GM18868 (cell line): ENCODE data around the gene MAP7.
"Not testable (repeated sequence)": the region's sequence is repeated elsewhere in the genome, so short reads cannot be mapped to it uniquely, and the experiment has no call there.

ENCODE experiments used
- ATAC-seq: cut with Tn5 transposase; IDR thresholded peaks from one replicate; pipeline ENCODE4 v1.9.1; 2021; ENCODE audit warnings: mild to moderate bottlenecking, moderate library complexity; ENCODE audit not compliant: unreplicated experiment

MAP7 gene

DNA sequence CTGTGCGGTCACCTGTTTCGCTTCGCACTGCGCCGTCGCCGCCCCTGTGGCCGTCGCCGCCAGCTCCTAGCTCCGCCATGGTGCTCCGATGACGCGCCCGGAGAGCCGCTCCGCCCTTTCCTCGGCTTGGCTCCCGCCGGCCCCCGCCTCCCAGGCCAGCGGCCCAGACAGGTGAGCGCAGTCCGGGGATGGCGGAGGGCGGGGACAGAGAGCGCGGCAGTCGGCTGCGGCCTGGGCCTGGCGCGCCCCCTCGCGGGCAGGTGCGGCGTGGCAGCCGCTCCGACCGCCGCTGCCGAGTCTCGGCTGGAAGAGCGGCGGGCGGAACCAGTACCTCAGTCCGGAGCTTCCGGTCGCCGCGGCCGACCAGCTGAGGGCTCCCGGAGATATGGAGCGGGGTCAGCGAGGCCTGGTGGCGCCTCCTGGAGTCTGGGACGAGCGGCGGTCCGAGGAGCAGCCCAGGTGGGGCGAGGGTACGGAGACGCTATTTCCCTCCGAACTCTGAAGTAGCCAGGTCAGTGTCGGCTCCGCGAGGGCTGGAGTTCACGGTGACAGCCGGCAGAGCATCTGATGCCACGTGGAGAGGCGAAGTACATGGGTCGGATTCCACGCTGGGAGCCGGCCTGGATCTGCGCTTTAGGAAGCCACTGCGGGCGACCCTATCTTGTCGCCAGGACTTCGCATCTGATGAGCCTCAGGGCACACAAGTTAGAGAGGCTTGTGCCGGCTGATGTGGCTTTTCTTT is at the start of gene MAP7:
TSS of gene MAP7 (minus strand) at position 93 of the 742 bp plus-strand sequence. CDS start at position 79, 14 bp downstream.
- peak; percentile 67 for ATAC-seq

DNA sequence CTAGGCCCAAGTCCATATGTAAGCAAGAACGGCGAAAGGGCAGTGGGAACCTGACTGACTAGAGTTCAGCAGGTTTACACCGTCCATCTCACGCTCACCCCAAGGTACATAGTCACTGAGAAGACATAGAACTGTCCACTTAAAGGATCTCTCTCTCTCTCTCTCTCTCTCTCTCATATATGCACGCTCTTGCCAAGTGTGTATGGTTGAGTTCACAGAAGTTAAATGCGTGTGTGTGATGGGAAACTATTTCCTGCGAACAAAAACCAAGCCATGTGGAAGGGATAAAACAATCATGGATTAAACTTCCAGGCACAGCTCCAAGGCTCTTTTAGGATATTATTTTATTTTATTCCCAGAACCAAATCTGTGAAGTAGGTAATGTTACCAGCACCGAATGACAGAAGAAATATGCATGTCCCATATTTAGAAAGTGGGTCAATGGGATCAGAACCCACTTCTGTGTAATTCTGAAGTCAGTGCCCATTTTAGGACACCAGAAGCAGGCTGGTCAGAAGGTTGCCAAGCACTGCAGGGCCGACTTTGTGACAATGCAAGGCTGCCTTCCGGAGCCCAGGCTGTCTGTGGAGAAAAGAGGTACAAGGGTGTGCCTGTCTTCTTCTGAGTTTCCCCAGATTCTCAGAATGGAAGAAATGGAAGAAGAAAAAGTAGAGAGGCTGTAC is 49.2 kb upstream of the MAP7 start:
- ATAC-seq, result no peak

GRCh38 chr6:136598048-136598447 is 47.8 kb upstream of the MAP7 start:
- no peak for ATAC-seq

- ATAC-seq, result no peak
These were observed 44.4 kb upstream of the MAP7 start for GRCh38 chr6:136594671-136595070.

GRCh38 chr6:136593748-136594490 is 43.7 kb upstream of the MAP7 start:
- peak; percentile 96 for ATAC-seq

DNA sequence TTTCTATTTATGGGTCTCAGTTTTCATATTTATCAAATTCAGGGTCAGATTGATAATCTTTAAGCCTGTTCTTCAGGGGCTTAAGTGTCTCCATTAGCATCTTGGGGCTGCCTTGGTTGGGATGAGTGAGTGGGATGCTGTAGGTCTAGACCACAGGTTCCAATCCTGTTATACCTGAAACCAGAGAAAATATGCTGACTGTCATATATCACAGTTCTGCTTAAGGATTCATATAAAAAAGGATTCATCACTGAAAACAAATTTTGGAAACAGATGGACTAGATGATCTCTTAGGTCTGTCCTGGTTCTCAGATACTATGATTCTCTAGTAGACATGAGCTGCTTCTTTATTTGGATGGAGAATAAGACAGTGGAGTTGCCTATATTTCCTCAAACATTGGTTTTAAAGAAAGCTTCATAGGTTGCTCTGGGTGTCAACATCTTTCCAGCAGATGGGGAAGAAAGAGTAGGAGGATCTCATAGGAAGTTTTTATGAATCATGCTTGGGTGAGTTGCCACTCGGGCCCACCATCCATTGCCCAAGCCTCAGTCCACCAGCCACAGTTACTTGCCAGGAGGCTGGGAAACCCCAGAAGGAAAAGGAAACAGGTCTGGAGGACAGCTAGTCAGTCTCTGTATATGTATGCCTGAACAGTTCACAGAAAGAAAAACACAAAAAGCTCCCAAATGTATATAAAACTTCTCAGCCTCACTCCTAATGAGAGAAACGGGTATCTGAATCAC is 42.9 kb upstream of the MAP7 start:
- ATAC-seq, result no peak

GRCh38 chr6:136591617-136592016 is 41.4 kb upstream of the MAP7 start:
- ATAC-seq, result no peak

DNA sequence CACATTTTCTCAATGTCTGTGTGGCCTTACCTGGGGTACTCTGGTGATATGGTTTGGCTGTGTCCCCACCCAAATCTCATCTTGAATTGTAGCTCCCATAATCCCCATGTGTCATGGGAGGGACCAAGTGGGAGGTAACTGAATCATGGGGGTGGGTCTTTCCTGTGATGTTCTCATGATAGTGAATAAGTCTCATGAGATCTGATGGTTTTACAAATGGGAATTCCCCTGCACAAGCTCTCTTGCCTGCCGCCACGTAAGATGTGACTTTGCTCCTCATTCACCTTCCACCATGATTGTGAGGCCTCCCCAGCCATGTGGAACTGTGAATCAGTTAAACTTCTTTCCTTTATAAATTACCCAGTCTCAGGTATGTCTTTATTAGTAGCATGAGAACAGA is 40.6 kb upstream of the MAP7 start:
- not testable (repeated sequence) for ATAC-seq

DNA sequence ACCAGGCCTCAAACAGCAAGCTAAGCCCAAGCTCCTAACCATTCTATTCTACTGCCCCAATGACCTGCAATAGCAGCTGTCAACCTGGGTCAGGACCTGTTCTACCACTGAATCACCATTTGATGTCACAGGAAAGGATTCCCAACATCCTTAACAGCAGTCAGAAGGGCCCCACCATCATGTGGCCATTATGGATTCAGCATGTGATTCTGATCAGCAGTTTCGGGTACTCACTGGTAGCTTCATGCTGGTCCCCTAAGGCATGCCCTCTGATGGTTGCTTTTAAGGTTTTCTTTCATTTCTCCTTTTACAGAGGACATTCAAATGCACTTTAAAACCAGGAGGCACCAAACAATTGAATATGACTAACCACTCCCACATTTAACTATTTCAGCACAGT is 37.3 kb upstream of the MAP7 start:
- peak; percentile 44 for ATAC-seq

DNA sequence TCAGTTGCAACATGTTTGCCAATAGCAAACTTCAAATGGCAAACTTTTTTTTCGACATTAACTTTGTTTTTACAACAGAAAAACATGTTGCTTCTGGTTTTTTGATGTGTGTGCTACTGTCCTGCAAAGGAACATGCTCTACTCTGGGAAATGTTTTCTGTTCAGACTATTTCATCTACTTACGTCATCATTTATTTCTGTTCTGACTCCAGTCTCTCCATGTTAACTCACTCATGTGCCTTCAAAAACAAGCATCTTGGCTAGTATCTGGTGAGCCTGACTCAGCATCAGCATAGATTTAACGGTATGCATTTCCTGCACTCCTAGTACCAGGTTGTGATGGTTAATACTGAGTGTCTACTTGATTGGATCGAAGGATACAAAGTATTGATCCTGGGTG is 36.1 kb upstream of the MAP7 start:
- ATAC-seq, result no peak

GRCh38 chr6:136585523-136585922 is 35.3 kb upstream of the MAP7 start:
- ATAC-seq, result not testable (repeated sequence)

DNA sequence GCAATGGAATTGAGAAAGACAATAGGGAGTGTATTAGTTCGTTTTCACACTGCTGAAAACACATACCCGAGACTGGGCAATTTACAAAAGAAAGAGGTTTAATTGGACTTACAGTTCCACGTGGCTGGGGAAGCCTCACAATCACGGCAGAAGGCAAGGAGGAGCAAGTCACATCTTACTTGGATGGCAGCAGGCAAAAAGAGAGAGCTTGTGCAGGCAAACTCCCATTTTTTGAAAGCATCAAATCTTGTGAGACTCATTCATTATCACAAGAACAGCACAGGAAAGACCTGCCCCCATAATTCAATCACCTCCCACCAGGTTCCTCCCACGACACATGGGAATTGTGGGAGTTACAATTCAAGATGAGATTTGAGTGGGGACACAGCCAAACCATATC is 34.1 kb upstream of the MAP7 start:
- ATAC-seq, result not testable (repeated sequence)

- ATAC-seq, result no peak
These were observed 32.7 kb upstream of the MAP7 start for GRCh38 chr6:136582711-136583471.

- no peak for ATAC-seq
These were observed 29.6 kb upstream of the MAP7 start for GRCh38 chr6:136579800-136580199.

DNA sequence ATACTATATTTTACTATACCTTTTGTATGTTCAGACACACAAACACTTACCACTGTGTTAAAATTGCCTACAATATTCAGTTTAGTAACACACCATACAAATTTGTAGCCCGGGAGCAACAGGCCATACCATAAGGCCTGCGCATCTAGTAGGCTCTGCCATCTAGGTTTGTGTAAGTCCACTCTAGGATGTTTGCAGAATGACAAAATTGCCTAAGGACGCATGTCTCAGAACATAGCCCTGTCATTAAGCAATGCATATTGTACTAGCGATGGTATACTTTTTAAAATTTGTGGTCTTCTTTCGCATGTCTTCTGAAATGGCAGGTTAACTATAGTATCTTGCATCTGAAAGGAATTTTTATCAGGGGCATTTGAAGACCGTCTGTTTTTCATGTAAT is 26.6 kb upstream of the MAP7 start:
- no peak for ATAC-seq

GRCh38 chr6:136571496-136571895 is 21.3 kb upstream of the MAP7 start:
- ATAC-seq, result no peak

- no peak for ATAC-seq
These were observed 20.8 kb upstream of the MAP7 start for GRCh38 chr6:136571065-136571464.

GRCh38 chr6:136568129-136568528 is 17.9 kb upstream of the MAP7 start:
- ATAC-seq, result no peak

DNA sequence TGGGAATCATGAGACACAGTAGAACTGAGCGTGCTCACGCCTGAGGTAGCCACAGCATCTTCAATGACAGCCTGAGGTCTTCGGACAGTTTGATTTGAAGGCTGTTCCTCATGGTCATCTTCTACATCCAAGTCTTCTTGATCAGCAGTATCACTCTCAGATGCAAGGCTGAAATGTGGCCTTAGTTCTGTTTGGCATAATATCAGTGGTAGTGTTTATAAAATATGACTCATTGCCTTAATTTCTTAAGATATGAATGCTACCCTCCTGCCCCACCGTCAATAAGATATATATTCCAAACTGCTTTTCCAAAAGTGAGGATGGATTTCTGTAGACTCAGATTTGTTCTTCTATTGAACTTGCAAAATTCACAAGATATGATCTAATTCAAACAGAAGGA is 17.5 kb upstream of the MAP7 start:
- no peak for ATAC-seq

DNA sequence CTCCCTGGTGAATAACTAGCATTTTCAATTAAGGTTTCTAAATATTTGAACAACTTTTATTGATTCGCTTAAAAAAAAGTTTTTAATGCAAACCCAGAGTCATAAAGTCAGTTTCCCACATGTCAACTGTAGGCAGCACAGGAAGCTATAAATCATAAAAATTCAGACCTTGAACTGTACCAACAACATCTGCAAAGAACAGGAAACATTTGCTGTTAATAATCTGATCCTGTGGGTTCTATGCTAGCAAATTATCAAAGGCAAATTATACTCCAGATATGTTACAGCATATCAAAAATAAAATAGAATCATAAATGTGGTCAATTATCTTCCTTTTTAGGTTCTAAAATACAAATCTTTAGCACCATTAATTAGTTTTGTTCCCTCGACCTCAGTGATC is 16.6 kb upstream of the MAP7 start:
- no peak for ATAC-seq
